ENCODE measurements around the gene FCN3.

FCN3 gene

DNA sequence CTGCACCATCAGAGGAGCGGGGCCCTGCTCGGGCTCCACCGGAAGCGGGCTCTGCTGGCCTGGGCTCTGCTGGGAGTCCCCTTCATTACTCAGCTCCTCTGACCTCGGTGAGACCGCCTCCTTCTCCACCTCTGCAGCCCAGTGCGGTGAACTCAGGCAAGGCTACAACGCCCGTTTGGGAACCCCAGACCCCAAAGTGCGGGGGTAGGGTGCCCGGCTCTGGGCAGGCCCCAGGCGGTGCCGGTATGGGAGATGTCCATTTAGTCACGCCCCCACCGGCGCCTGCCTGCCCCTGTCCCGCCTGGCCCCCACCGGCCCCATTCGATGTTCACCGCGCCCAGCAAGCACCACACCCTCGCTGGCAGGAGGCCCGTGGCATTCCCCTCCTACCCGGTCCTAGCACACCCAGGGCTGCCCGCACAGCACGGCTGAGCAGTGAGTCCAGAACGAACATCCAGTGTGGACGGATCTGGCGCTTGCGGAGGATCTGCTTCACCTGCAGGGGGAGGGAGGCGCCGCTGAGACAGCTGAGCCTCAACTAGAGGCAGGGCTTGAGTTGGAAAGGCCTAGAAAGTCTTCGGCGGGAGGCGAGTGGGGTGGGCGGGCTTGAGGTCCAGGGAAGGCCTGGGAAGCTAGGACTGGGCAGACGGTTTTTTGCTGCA is 17.9 kb downstream of the FCN3 start:
- no peak for DNase-seq (ENCODE audit: low read depth)
- TF ChIP-seq CTCF (conservative IDR thresholded peaks at IDR 0.05; ENCODE audit: control insufficient read depth, insufficient read depth, low read depth, low read length), result no peak
- H3K4me3 ChIP-seq (ENCODE audit: control insufficient read depth, low read depth, low read length), result no peak overlapping the region

- no peak for TF ChIP-seq CTCF (conservative IDR thresholded peaks at IDR 0.05; ENCODE audit: control insufficient read depth, insufficient read depth, low read depth, low read length)
- H3K4me3 ChIP-seq (ENCODE audit: control insufficient read depth, low read depth, low read length), result no peak overlapping the region
- no peak for DNase-seq (ENCODE audit: low read depth)
These were observed 18.4 kb downstream of the FCN3 start for GRCh38 chr1:27356277-27356618.

- TF ChIP-seq CTCF (conservative IDR thresholded peaks at IDR 0.05; ENCODE audit: control insufficient read depth, insufficient read depth, low read depth, low read length), result no peak
- H3K4me3 ChIP-seq (ENCODE audit: control insufficient read depth, low read depth, low read length), result no peak overlapping the region
- DNase-seq (ENCODE audit: low read depth), result no peak
These were observed 18.9 kb downstream of the FCN3 start for GRCh38 chr1:27355683-27356082.

- no peak for DNase-seq (ENCODE audit: low read depth)
- H3K4me3 ChIP-seq (ENCODE audit: control insufficient read depth, low read depth, low read length), result no peak overlapping the region
- TF ChIP-seq CTCF (conservative IDR thresholded peaks at IDR 0.05; ENCODE audit: control insufficient read depth, insufficient read depth, low read depth, low read length), result no peak
These were observed 21.0 kb downstream of the FCN3 start for GRCh38 chr1:27353629-27354028.

DNA sequence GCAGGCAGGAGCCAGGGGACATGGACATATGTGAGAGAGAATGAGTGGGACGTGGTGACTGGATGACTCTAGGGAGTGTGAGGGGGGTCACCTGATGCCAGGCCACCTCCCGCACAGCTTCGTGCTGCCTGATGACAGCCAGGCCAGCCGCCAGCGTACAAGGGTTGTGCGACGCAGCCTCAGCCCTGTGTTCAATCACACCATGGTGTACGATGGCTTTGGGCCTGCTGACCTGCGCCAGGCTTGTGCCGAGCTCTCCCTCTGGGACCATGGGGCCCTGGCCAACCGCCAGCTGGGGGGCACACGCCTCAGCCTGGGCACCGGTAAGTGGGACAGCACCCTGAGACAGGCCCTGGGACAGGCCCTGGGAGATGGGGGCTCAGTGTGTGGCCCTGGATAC is 21.5 kb downstream of the FCN3 start:
- no peak for DNase-seq (ENCODE audit: low read depth)
- H3K4me3 ChIP-seq (ENCODE audit: control insufficient read depth, low read depth, low read length), result no peak overlapping the region
- no peak for TF ChIP-seq CTCF (conservative IDR thresholded peaks at IDR 0.05; ENCODE audit: control insufficient read depth, insufficient read depth, low read depth, low read length)

DNA sequence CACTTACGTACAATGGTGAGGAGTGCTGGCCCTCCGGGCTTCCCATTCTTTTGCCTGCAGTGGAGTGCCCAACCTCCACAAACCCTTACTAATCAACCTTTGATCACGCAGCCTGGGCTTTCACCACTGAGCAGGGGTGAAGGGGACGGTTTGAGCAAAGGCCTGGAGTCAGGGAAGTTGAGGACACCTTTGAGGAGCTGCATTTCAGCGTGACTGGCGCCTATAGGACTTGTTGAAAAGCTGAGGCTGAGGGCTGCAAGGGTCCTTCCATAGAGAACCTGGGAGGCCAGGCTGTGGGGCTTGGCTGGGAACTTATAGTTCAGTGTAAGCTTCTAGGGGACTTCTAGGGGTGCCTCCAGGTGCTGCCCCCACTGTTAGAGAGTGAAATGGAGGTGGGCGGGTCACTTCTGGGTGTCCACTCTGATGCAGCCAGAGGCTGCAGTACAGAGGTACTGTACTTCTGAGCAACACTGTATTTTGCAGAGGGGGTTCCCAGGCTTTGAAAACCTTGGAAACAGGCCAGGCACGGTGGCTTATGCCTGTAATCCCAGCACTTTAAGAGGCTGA is 23.0 kb downstream of the FCN3 start:
- no peak for TF ChIP-seq CTCF (conservative IDR thresholded peaks at IDR 0.05; ENCODE audit: control insufficient read depth, insufficient read depth, low read depth, low read length)
- H3K4me3 ChIP-seq (ENCODE audit: control insufficient read depth, low read depth, low read length), result no peak overlapping the region
- DNase-seq (ENCODE audit: low read depth), result no peak
